H9 (cell line): ENCODE results near the gene PBX4. TPM values are rescaled to one million over a fixed set of nuclear protein-coding genes. Genes with fewer than 3 reads are reported as not detected.

Experiments used
- DNase-seq: peaks from one replicate; pipeline ENCODE4 v3.0.0-alpha.2; 2017
- H2AFZ ChIP-seq: one replicate; pipeline ENCODE4 v1.6.1; 2013; ENCODE audit warnings: mild to moderate bottlenecking, low read length, control low read depth, moderate library complexity
- H2AK5ac ChIP-seq: 2 replicates; pipeline ENCODE4 v1.6.1; 2013; ENCODE audit warnings: low read length, control low read depth, mixed read lengths; ENCODE audit not compliant: insufficient read length
- H2BK120ac ChIP-seq: one replicate; pipeline ENCODE4 v1.6.1; 2013; ENCODE audit warnings: low read depth, mild to moderate bottlenecking, low read length, control low read depth, inconsistent platforms; ENCODE audit not compliant: poor library complexity, severe bottlenecking
- H2BK12ac ChIP-seq: 2 replicates; pipeline ENCODE4 v1.6.1; 2013; ENCODE audit warnings: low read length, control low read depth, mixed read lengths, low read depth; ENCODE audit not compliant: insufficient read length
- H2BK15ac ChIP-seq: 2 replicates; pipeline ENCODE4 v1.6.1; 2013; ENCODE audit warnings: low read depth, low read length, control low read depth
- H2BK20ac ChIP-seq: one replicate; pipeline ENCODE4 v1.6.1; 2013; ENCODE audit warnings: low read depth, mild to moderate bottlenecking, low read length, control low read depth, inconsistent platforms; ENCODE audit not compliant: poor library complexity, severe bottlenecking
- H2BK5ac ChIP-seq: 2 replicates; pipeline ENCODE4 v1.6.1; 2013; ENCODE audit warnings: low read length, control low read depth, mixed read lengths; ENCODE audit not compliant: insufficient read length
- H3K14ac ChIP-seq: 2 replicates; pipeline ENCODE4 v1.6.1; 2013; ENCODE audit warnings: low read length, control low read depth; ENCODE audit not compliant: insufficient read depth
- H3K18ac ChIP-seq: 2 replicates; pipeline ENCODE4 v1.6.1; 2013; ENCODE audit warnings: low read depth, mild to moderate bottlenecking, mixed read lengths, low read length, control low read depth; ENCODE audit not compliant: insufficient read length
- H3K23ac ChIP-seq: 2 replicates; pipeline ENCODE4 v1.6.1; 2013; ENCODE audit warnings: low read length, control low read depth, mixed read lengths, low read depth; ENCODE audit not compliant: insufficient read length
- H3K23me2 ChIP-seq: 2 replicates; pipeline ENCODE4 v1.6.1; 2013; ENCODE audit warnings: low read depth, mild to moderate bottlenecking, mixed read lengths, low read length, control low read depth; ENCODE audit not compliant: insufficient read length, poor library complexity, severe bottlenecking
- H3K27ac ChIP-seq: 2 replicates; pipeline ENCODE4 v1.5.1; 2013; ENCODE audit warnings: low read length, control low read depth, mixed read lengths, low read depth; ENCODE audit not compliant: insufficient read length
- H3K27me3 ChIP-seq: 2 replicates; pipeline ENCODE4 v1.6.1; 2013; ENCODE audit warnings: low read length, control low read depth, inconsistent platforms; ENCODE audit not compliant: insufficient read depth
- H3K4ac ChIP-seq: 2 replicates; pipeline ENCODE4 v1.6.1; 2013; ENCODE audit warnings: low read depth, mild to moderate bottlenecking, control low read depth, inconsistent platforms, low read length, moderate library complexity
- H3K4me1 ChIP-seq: 2 replicates; pipeline ENCODE4 v1.6.1; 2013; ENCODE audit warnings: low read length, control low read depth, inconsistent platforms; ENCODE audit not compliant: insufficient read depth
- H3K4me2 ChIP-seq: 2 replicates; pipeline ENCODE4 v1.6.1; 2013; ENCODE audit warnings: low read length, control low read depth, mixed read lengths; ENCODE audit not compliant: insufficient read length, insufficient read depth
- H3K56ac ChIP-seq: 2 replicates; pipeline ENCODE4 v1.6.1; 2013; ENCODE audit warnings: low read depth, mild to moderate bottlenecking, mixed read lengths, low read length, control low read depth; ENCODE audit not compliant: insufficient read length
- H3K79me1 ChIP-seq: 2 replicates; pipeline ENCODE4 v1.6.1; 2013; ENCODE audit warnings: low read depth, mild to moderate bottlenecking, moderate library complexity, low read length, control low read depth, inconsistent platforms; ENCODE audit not compliant: insufficient read depth, poor library complexity, severe bottlenecking
- H3K79me2 ChIP-seq: 2 replicates; pipeline ENCODE4 v1.6.1; 2013; ENCODE audit warnings: low read length, control low read depth, inconsistent platforms; ENCODE audit not compliant: insufficient read depth
- H3K9ac ChIP-seq: 2 replicates; pipeline ENCODE4 v1.6.1; 2013; ENCODE audit warnings: low read length, control low read depth, mixed read lengths; ENCODE audit not compliant: insufficient read length; ENCODE audit errors: extremely low read depth
- H3K9me3 ChIP-seq: one replicate; pipeline ENCODE4 v1.6.1; 2013; ENCODE audit warnings: low read depth, low read length, inconsistent platforms; ENCODE audit not compliant: control insufficient read depth
- H3T11ph ChIP-seq: one replicate; pipeline ENCODE4 v1.6.1; 2013; ENCODE audit warnings: mild to moderate bottlenecking, low read length, control low read depth, inconsistent platforms
- H4K20me1 ChIP-seq: one replicate; pipeline ENCODE4 v1.6.1; 2013; ENCODE audit not compliant: control insufficient read depth, insufficient read length, insufficient read depth
- H4K5ac ChIP-seq: 2 replicates; pipeline ENCODE4 v1.6.1; 2013; ENCODE audit warnings: low read depth, mild to moderate bottlenecking, mixed read lengths, low read length, control low read depth; ENCODE audit not compliant: insufficient read length
- H4K8ac ChIP-seq: replicated peaks from 2 replicates; pipeline ENCODE4 v1.6.1; 2013; ENCODE audit warnings: low read length, control low read depth, mixed read lengths, low read depth; ENCODE audit not compliant: insufficient read length
- H4K91ac ChIP-seq: 2 replicates; pipeline ENCODE4 v1.6.1; 2013; ENCODE audit warnings: low read depth, mild to moderate bottlenecking, moderate library complexity, mixed read lengths, low read length, control low read depth; ENCODE audit not compliant: insufficient read length
- H3K27ac Mint-ChIP-seq, 3 experiments: 2 replicates in 2 of 3; 3 replicates in 1 of 3; pipeline ENCODE4 v1.8.0; 2020 to 2021; ENCODE audit warnings: mixed read lengths in 3 of 3, mild to moderate bottlenecking in 1 of 3, moderate library complexity in 1 of 3
- H3K27me3 Mint-ChIP-seq: 2 replicates; pipeline ENCODE4 v1.8.0; 2021; ENCODE audit warnings: low read depth, mild to moderate bottlenecking, moderate library complexity, mixed read lengths
- H3K36me3 Mint-ChIP-seq, 3 experiments: 2 replicates in 2 of 3; 3 replicates in 1 of 3; pipeline ENCODE4 v1.8.0; 2020 to 2021; ENCODE audit warnings: low read depth in 3 of 3, mixed read lengths in 3 of 3; ENCODE audit not compliant: insufficient read depth in 1 of 3
- H3K4me1 Mint-ChIP-seq, 2 experiments: 2 replicates each; pipeline ENCODE4 v1.8.0; 2020; ENCODE audit warnings: mixed read lengths in 2 of 2
- H3K4me3 Mint-ChIP-seq, 2 experiments: 2 replicates in 1 of 2; 3 replicates in 1 of 2; pipeline ENCODE4 v1.8.0; 2020 to 2021; ENCODE audit warnings: mild to moderate bottlenecking in 2 of 2, mixed read lengths in 2 of 2, moderate library complexity in 1 of 2
- H3K9me3 Mint-ChIP-seq, 2 experiments: 2 replicates in 1 of 2; 3 replicates in 1 of 2; pipeline ENCODE4 v1.8.0; 2020; ENCODE audit warnings: mild to moderate bottlenecking in 2 of 2, mixed read lengths in 2 of 2, moderate library complexity in 1 of 2
- WGBS: extraction: QIAGEN DNeasy Blood & Tissue Kit; methylation state at CpG from one replicate; pipeline ENCODE4 v1.1.7; 2013; ENCODE audit warnings: missing lambda C conversion rate, low lambda C conversion rate, mixed read lengths; ENCODE audit not compliant: insufficient read length; ENCODE audit errors: extremely low coverage; 5-methylcytosine and 5-hydroxymethylcytosine counted together
- total RNA-seq: library from RNA; stranded (reverse); gene quantifications from 2 replicates; pipeline ENCODE4 v1.2.1, GENCODE V29; 2021
- TF ChIP-seq, protein P1 (sequence below): fragments of 200-600 bp; sonication (generic); conservative IDR thresholded peaks from 3 replicates; pipeline ENCODE4 v1.8.0; 2021; ENCODE audit warnings: antibody characterized with exemption, mild to moderate bottlenecking

The PBX4 gene
- total RNA-seq, 1 experiment from 2014 or later = 3.3 TPM

- no peak within 1 kb of the TSS for H3T11ph ChIP-seq
- H4K8ac ChIP-seq = no peak within 1 kb of the TSS
- no peaks in the 10 kb centered on the region for H3K4me1 ChIP-seq
- H3K56ac ChIP-seq = no peak within 1 kb of the TSS
- TF ChIP-seq, protein P1, sequence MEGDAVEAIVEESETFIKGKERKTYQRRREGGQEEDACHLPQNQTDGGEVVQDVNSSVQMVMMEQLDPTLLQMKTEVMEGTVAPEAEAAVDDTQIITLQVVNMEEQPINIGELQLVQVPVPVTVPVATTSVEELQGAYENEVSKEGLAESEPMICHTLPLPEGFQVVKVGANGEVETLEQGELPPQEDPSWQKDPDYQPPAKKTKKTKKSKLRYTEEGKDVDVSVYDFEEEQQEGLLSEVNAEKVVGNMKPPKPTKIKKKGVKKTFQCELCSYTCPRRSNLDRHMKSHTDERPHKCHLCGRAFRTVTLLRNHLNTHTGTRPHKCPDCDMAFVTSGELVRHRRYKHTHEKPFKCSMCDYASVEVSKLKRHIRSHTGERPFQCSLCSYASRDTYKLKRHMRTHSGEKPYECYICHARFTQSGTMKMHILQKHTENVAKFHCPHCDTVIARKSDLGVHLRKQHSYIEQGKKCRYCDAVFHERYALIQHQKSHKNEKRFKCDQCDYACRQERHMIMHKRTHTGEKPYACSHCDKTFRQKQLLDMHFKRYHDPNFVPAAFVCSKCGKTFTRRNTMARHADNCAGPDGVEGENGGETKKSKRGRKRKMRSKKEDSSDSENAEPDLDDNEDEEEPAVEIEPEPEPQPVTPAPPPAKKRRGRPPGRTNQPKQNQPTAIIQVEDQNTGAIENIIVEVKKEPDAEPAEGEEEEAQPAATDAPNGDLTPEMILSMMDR = no peak
- peak within 1 kb of the TSS; percentile 59 for H3K4me2 ChIP-seq
- no peak within 1 kb of the TSS for H2BK120ac ChIP-seq
- peaks cover 2 to 8% (median 4%) of the 10 kb centered on the region in 3 experiments; a peak in 5 of 7 replicates for H3K36me3 Mint-ChIP-seq
- no peak within 1 kb of the TSS for H3K23ac ChIP-seq
- no CpG with 5 or more reads among the region's 56 CpGs for WGBS
- no peak within 1 kb of the TSS for H2BK12ac ChIP-seq
- H3K4me3 Mint-ChIP-seq = peak within 1 kb of the TSS; percentile 61 to 79
- no peak within 1 kb of the TSS for H2BK15ac ChIP-seq
- no peak within 1 kb of the TSS for H2BK20ac ChIP-seq
- H4K20me1 ChIP-seq = no peaks in the 10 kb centered on the region
- H3K9me3 Mint-ChIP-seq = no peaks in the 10 kb centered on the region; a peak in 1 of 5 replicates
- H3K27ac ChIP-seq = no peak within 1 kb of the TSS
- H2BK5ac ChIP-seq = no peak within 1 kb of the TSS
- H2AK5ac ChIP-seq = no peak within 1 kb of the TSS
- no peak within 1 kb of the TSS; the same call in none of the 2 replicates for H3K14ac ChIP-seq
- H3K9me3 ChIP-seq = no peaks in the 10 kb centered on the region
- no peaks in the 10 kb centered on the region for H3K79me2 ChIP-seq
- H3K79me1 ChIP-seq = no peaks in the 10 kb centered on the region
- no peak within 1 kb of the TSS; a peak in 1 of 7 replicates for H3K27ac Mint-ChIP-seq
- H3K9ac ChIP-seq = no peak within 1 kb of the TSS
- peaks cover 2% of the 10 kb centered on the region; the same call in 1 of the 2 replicates for H3K27me3 ChIP-seq
- H3K23me2 ChIP-seq = peaks cover 14% of the 10 kb centered on the region
- no peak within 1 kb of the TSS for H4K5ac ChIP-seq
- H3K4me1 Mint-ChIP-seq = peaks cover 7 to 15% of the 10 kb centered on the region in 2 experiments
- H2AFZ ChIP-seq = no peak within 1 kb of the TSS
- H3K27me3 Mint-ChIP-seq = peaks cover 34% of the 10 kb centered on the region
- H3K18ac ChIP-seq = no peak within 1 kb of the TSS
- H3K4ac ChIP-seq = no peak within 1 kb of the TSS
- H4K91ac ChIP-seq = no peak within 1 kb of the TSS
- DNase-seq = peak; percentile 84
Measured at GRCh38 chr19:19538061-19538784, 80.3 kb downstream of the PBX4 start, which contains the start of gene CILP2. Gene CILP2, plus strand, starts transcription at chr19:19538265. Its CDS starts 85 bp downstream, at chr19:19538350.
